ENCODE results near the gene ZNF282.
"Not testable (repeated sequence)": the region's sequence is repeated elsewhere in the genome, so short reads cannot be mapped to it uniquely, and the experiment has no call there.

ZNF282 gene

GRCh38 chr7:149223761-149224160 is 28.4 kb downstream of the ZNF282 start:
- TF ChIP-seq, protein P1, sequence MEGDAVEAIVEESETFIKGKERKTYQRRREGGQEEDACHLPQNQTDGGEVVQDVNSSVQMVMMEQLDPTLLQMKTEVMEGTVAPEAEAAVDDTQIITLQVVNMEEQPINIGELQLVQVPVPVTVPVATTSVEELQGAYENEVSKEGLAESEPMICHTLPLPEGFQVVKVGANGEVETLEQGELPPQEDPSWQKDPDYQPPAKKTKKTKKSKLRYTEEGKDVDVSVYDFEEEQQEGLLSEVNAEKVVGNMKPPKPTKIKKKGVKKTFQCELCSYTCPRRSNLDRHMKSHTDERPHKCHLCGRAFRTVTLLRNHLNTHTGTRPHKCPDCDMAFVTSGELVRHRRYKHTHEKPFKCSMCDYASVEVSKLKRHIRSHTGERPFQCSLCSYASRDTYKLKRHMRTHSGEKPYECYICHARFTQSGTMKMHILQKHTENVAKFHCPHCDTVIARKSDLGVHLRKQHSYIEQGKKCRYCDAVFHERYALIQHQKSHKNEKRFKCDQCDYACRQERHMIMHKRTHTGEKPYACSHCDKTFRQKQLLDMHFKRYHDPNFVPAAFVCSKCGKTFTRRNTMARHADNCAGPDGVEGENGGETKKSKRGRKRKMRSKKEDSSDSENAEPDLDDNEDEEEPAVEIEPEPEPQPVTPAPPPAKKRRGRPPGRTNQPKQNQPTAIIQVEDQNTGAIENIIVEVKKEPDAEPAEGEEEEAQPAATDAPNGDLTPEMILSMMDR (IDR thresholded peaks at IDR 0.05; ENCODE audit: borderline replicate concordance, insufficient read depth, low read depth, low read length), result no peak
- H3K4me3 ChIP-seq (ENCODE audit: low read depth, low read length), result no peak overlapping the region

DNA sequence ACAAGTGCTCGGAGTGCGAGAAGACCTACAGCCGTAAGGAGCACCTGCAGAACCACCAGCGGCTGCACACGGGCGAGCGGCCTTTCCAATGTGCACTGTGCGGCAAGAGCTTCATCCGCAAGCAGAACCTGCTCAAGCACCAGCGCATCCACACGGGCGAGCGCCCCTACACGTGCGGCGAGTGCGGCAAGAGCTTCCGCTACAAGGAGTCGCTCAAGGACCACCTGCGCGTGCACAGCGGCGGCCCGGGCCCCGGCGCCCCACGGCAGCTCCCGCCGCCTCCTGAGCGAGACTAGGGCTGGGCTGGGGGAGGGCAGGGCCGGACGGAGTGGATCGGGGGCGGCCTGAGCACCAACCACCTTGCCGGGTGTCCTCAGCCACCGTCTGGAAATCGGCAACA is 29.0 kb downstream of the ZNF282 start:
- H3K4me3 ChIP-seq (ENCODE audit: low read depth, low read length), result no peak overlapping the region
- TF ChIP-seq, protein P1 (IDR thresholded peaks at IDR 0.05; ENCODE audit: borderline replicate concordance, insufficient read depth, low read depth, low read length), result no peak

- TF ChIP-seq, protein P1 (IDR thresholded peaks at IDR 0.05; ENCODE audit: borderline replicate concordance, insufficient read depth, low read depth, low read length), result no peak
- no peak overlapping the region for H3K4me3 ChIP-seq (ENCODE audit: low read depth, low read length)
Observed at GRCh38 chr7:149225106-149225505, 29.8 kb downstream of the ZNF282 start.

- H3K4me3 ChIP-seq (ENCODE audit: low read depth, low read length), result no peak overlapping the region
- TF ChIP-seq, protein P1 (IDR thresholded peaks at IDR 0.05; ENCODE audit: borderline replicate concordance, insufficient read depth, low read depth, low read length), result no peak
Observed at GRCh38 chr7:149225656-149226055, 30.3 kb downstream of the ZNF282 start.

GRCh38 chr7:149226366-149226765 is 31.0 kb downstream of the ZNF282 start:
- not testable (repeated sequence) for H3K4me3 ChIP-seq (ENCODE audit: low read depth, low read length)

DNA sequence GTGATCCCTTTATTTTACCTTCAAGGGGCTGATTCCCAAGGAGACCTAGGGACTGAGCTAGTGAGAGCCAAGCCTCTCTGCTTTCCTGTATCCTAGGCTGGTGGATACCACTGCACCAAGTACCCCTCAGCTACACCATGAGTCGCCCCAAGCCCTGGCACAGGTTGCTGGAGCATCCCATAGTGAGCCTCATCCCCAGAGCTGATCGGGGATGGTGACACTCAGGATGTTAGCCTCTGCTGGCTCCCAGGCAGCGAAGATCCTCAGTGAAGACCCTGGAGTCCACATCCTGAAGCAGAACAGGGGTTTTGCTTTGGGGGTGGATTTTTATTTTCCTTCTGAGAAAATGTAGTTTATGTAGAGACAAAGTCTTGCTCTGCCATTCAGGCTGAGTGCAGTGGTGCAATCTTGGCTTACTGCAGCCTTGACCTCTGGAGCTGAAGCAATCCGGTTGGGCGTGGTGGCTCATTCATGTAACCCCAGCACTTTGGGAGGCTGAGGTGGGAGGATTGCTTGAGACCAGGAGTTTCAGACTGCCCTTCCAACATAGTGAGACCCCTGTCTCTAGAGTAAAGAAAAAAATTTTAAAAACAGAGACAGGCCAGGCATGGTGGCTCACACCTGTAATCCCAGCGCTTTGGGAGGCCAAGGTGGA is 31.6 kb downstream of the ZNF282 start:
- TF ChIP-seq, protein P1 (IDR thresholded peaks at IDR 0.05; ENCODE audit: borderline replicate concordance, insufficient read depth, low read depth, low read length), result no peak
- H3K4me3 ChIP-seq (ENCODE audit: low read depth, low read length), result no peak overlapping the region

DNA sequence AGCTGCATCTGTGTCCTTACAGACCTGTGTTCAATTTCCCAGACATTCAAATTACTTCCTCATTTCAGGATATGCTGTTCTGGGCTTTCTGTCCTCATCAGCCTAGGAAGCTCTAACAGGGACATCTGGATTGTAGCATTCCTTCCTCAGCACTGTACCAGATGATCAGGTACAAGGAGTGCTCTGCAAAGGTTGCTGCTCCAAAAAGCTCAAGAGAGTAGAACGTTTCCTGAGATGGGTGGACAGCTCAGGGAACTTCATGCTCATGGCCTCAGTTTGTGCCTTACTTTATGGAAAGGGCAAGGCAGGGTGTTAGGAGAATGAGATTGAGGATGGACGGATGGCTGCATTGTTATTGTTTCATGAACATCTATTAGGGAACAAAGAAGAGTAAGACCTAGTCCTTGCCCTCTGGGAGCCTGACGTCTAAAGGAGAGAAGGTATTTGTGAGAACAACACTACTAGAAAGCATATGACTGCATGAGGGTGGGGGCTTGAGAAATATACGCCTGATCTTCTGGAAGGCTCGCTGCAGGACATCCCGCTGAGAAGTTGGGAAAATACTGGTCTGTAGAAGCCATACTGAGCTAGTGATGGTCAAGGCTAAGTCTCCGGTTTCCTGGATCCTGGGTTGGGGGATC is 33.6 kb downstream of the ZNF282 start:
- TF ChIP-seq, protein P1 (IDR thresholded peaks at IDR 0.05; ENCODE audit: borderline replicate concordance, insufficient read depth, low read depth, low read length), result no peak
- H3K4me3 ChIP-seq (ENCODE audit: low read depth, low read length), result no peak overlapping the region
